Measurements from ENCODE around the gene OSBPL7. TPM values are rescaled to one million over a fixed set of nuclear protein-coding genes. Genes with fewer than 3 reads are reported as not detected.
A peak's percentile ranks its signal among the peaks of the same experiment; 100 is the strongest.

OSBPL7 gene
- polyA plus RNA-seq, 4 donors, result 16.7 to 67.5 (median 27.3) TPM

- no peak for FAIRE-seq
Measured at GRCh38 chr17:47789611-47790561, 31.7 kb downstream of the OSBPL7 start.

GRCh38 chr17:47785538-47786123, 36.0 kb downstream of the OSBPL7 start:
- Histone ChIP-seq H3K27me3 (ENCODE audit: control insufficient read depth in 3 of 3, insufficient read depth in 3 of 3, low read length in 3 of 3) (peaks cover 3 to 39% (median 8%) of the 10 kb centered on the region in 3 donors), H3K9me3 (ENCODE audit: control insufficient read depth in 2 of 2, insufficient read depth in 1 of 2, low read depth in 1 of 2, low read length in 1 of 2) (no peaks in the 10 kb centered on the region), H3K36me3 (ENCODE audit: control insufficient read depth in 3 of 3, insufficient read depth in 2 of 3, low read depth in 1 of 3, low read length in 3 of 3) (no peaks in the 10 kb centered on the region), H3K4me3 (ENCODE audit: low read depth in 1 of 3, low read length in 3 of 3) (no peak overlapping the region), H3K4me1 (ENCODE audit: control insufficient read depth in 3 of 3, insufficient read depth in 2 of 3, low read depth in 1 of 3, low read length in 2 of 3) (no peaks in the 10 kb centered on the region), H3K27ac (ENCODE audit: low read depth in 1 of 3, low read length in 2 of 3) (no peak overlapping the region)
- DNase-seq (peak in 1 of 2 donors; percentile 45), FAIRE-seq (no peak)
- WGBS, 3 donors, result 33 to 47% (median 37%) methylated on average over 5 of the region's 5 CpGs

More at GRCh38 chr17:47789611-47790561, 31.7 kb downstream of the OSBPL7 start:
- peak; percentile 43 to 62 for DNase-seq
- H3K9me3 ChIP-seq (ENCODE audit: control insufficient read depth in 2 of 2, insufficient read depth in 1 of 2, low read depth in 1 of 2, low read length in 1 of 2), result no peaks in the 10 kb centered on the region
- peaks cover 3 to 43% (median 12%) of the 10 kb centered on the region in 3 donors for H3K27me3 ChIP-seq (ENCODE audit: control insufficient read depth in 3 of 3, insufficient read depth in 3 of 3, low read length in 3 of 3)
- H3K4me1 ChIP-seq (ENCODE audit: control insufficient read depth in 3 of 3, insufficient read depth in 2 of 3, low read depth in 1 of 3, low read length in 2 of 3), result no peaks in the 10 kb centered on the region
- no peaks in the 10 kb centered on the region for H3K36me3 ChIP-seq (ENCODE audit: control insufficient read depth in 3 of 3, insufficient read depth in 2 of 3, low read depth in 1 of 3, low read length in 3 of 3)
- H3K27ac ChIP-seq (ENCODE audit: low read depth in 1 of 3, low read length in 2 of 3), result no peak overlapping the region
- peak overlapping the region in 1 of 3 donors; percentile 32 for H3K4me3 ChIP-seq (ENCODE audit: low read depth in 1 of 3, low read length in 3 of 3)
- WGBS, 3 donors, result 3 to 4% (median 4%) methylated on average over 50 to 70 of the region's 70 CpGs

- H3K9me3 ChIP-seq (ENCODE audit: control insufficient read depth in 2 of 2, insufficient read depth in 1 of 2, low read depth in 1 of 2, low read length in 1 of 2), result no peaks in the 10 kb centered on the region
- H3K4me1 ChIP-seq (ENCODE audit: control insufficient read depth in 3 of 3, insufficient read depth in 2 of 3, low read depth in 1 of 3, low read length in 2 of 3), result no peaks in the 10 kb centered on the region
- DNase-seq, result no peak
- no peak for FAIRE-seq
- no peak overlapping the region for H3K4me3 ChIP-seq (ENCODE audit: low read depth in 1 of 3, low read length in 3 of 3)
- 63 to 69% (median 68%) methylated on average over 5 of the region's 5 CpGs for WGBS, 3 donors
- H3K27ac ChIP-seq (ENCODE audit: low read depth in 1 of 3, low read length in 2 of 3), result no peak overlapping the region
- peaks cover 0 to 43% (median 6%) of the 10 kb centered on the region in 3 donors for H3K27me3 ChIP-seq (ENCODE audit: control insufficient read depth in 3 of 3, insufficient read depth in 3 of 3, low read length in 3 of 3)
- no peaks in the 10 kb centered on the region for H3K36me3 ChIP-seq (ENCODE audit: control insufficient read depth in 3 of 3, insufficient read depth in 2 of 3, low read depth in 1 of 3, low read length in 3 of 3)
Measured at GRCh38 chr17:47781397-47781796, 40.2 kb downstream of the OSBPL7 start.

- DNase-seq (no peak), FAIRE-seq (no peak)
- WGBS, 3 donors, result 24 to 43% (median 31%) methylated on average over 39 to 45 of the region's 45 CpGs
- Histone ChIP-seq H3K9me3 (ENCODE audit: control insufficient read depth in 2 of 2, insufficient read depth in 1 of 2, low read depth in 1 of 2, low read length in 1 of 2) (no peaks in the 10 kb centered on the region), H3K4me3 (ENCODE audit: low read depth in 1 of 3, low read length in 3 of 3) (no peak overlapping the region), H3K27me3 (ENCODE audit: control insufficient read depth in 3 of 3, insufficient read depth in 3 of 3, low read length in 3 of 3) (peaks cover 0 to 60% (median 6%) of the 10 kb centered on the region in 3 donors), H3K4me1 (ENCODE audit: control insufficient read depth in 3 of 3, insufficient read depth in 2 of 3, low read depth in 1 of 3, low read length in 2 of 3) (no peaks in the 10 kb centered on the region), H3K27ac (ENCODE audit: low read depth in 1 of 3, low read length in 2 of 3) (no peak overlapping the region), H3K36me3 (ENCODE audit: control insufficient read depth in 3 of 3, insufficient read depth in 2 of 3, low read depth in 1 of 3, low read length in 3 of 3) (no peaks in the 10 kb centered on the region)
Measured at GRCh38 chr17:47778184-47778635, 43.4 kb downstream of the OSBPL7 start.

GRCh38 chr17:47776330-47777197, 45.0 kb downstream of the OSBPL7 start:
- WGBS, 3 donors, result 27 to 34% (median 28%) methylated on average over 14 of the region's 14 CpGs
- Histone ChIP-seq H3K4me3 (ENCODE audit: low read depth in 1 of 3, low read length in 3 of 3) (no peak overlapping the region), H3K27me3 (ENCODE audit: control insufficient read depth in 3 of 3, insufficient read depth in 3 of 3, low read length in 3 of 3) (peaks cover 0 to 58% (median 4%) of the 10 kb centered on the region in 3 donors), H3K36me3 (ENCODE audit: control insufficient read depth in 3 of 3, insufficient read depth in 2 of 3, low read depth in 1 of 3, low read length in 3 of 3) (no peaks in the 10 kb centered on the region), H3K27ac (ENCODE audit: low read depth in 1 of 3, low read length in 2 of 3) (no peak overlapping the region), H3K4me1 (ENCODE audit: control insufficient read depth in 3 of 3, insufficient read depth in 2 of 3, low read depth in 1 of 3, low read length in 2 of 3) (no peaks in the 10 kb centered on the region), H3K9me3 (ENCODE audit: control insufficient read depth in 2 of 2, insufficient read depth in 1 of 2, low read depth in 1 of 2, low read length in 1 of 2) (peaks cover 0 to 3% of the 10 kb centered on the region in 2 donors)
- FAIRE-seq, result no peak
- peak; percentile 51 to 62 for DNase-seq

GRCh38 chr17:47774987-47775580, 46.5 kb downstream of the OSBPL7 start:
- Histone ChIP-seq H3K27me3 (ENCODE audit: control insufficient read depth in 3 of 3, insufficient read depth in 3 of 3, low read length in 3 of 3) (peaks cover 0 to 52% (median 4%) of the 10 kb centered on the region in 3 donors), H3K9me3 (ENCODE audit: control insufficient read depth in 2 of 2, insufficient read depth in 1 of 2, low read depth in 1 of 2, low read length in 1 of 2) (peaks cover 0 to 3% of the 10 kb centered on the region in 2 donors), H3K4me3 (ENCODE audit: low read depth in 1 of 3, low read length in 3 of 3) (no peak overlapping the region), H3K27ac (ENCODE audit: low read depth in 1 of 3, low read length in 2 of 3) (no peak overlapping the region), H3K36me3 (ENCODE audit: control insufficient read depth in 3 of 3, insufficient read depth in 2 of 3, low read depth in 1 of 3, low read length in 3 of 3) (no peaks in the 10 kb centered on the region), H3K4me1 (ENCODE audit: control insufficient read depth in 3 of 3, insufficient read depth in 2 of 3, low read depth in 1 of 3, low read length in 2 of 3) (no peaks in the 10 kb centered on the region)
- FAIRE-seq (no peak), DNase-seq (no peak)
- 55 to 68% (median 68%) methylated on average over 1 of the region's 1 CpG for WGBS, 3 donors

- H3K36me3 ChIP-seq (ENCODE audit: control insufficient read depth in 3 of 3, insufficient read depth in 2 of 3, low read depth in 1 of 3, low read length in 3 of 3), result no peaks in the 10 kb centered on the region
- peaks cover 0 to 3% of the 10 kb centered on the region in 2 donors for H3K9me3 ChIP-seq (ENCODE audit: control insufficient read depth in 2 of 2, insufficient read depth in 1 of 2, low read depth in 1 of 2, low read length in 1 of 2)
- no peaks in the 10 kb centered on the region for H3K4me1 ChIP-seq (ENCODE audit: control insufficient read depth in 3 of 3, insufficient read depth in 2 of 3, low read depth in 1 of 3, low read length in 2 of 3)
- H3K27ac ChIP-seq (ENCODE audit: low read depth in 1 of 3, low read length in 2 of 3), result no peak overlapping the region
- DNase-seq (no peak), FAIRE-seq (no peak)
- WGBS, 3 donors, result 60 to 68% (median 66%) methylated on average over 4 of the region's 4 CpGs
- H3K27me3 ChIP-seq (ENCODE audit: control insufficient read depth in 3 of 3, insufficient read depth in 3 of 3, low read length in 3 of 3), result peaks cover 0 to 54% (median 4%) of the 10 kb centered on the region in 3 donors
- H3K4me3 ChIP-seq (ENCODE audit: low read depth in 1 of 3, low read length in 3 of 3), result no peak overlapping the region
Measured at GRCh38 chr17:47774331-47774730, 47.3 kb downstream of the OSBPL7 start.
